Measurements from ENCODE around the gene HRK. TPM values are rescaled to one million over a fixed set of nuclear protein-coding genes. Genes with fewer than 3 reads are reported as not detected.

Gene HRK
- total RNA-seq, 4 donors from 2014 or later: 0.11 to 0.17 TPM; not detected in 2

DNA sequence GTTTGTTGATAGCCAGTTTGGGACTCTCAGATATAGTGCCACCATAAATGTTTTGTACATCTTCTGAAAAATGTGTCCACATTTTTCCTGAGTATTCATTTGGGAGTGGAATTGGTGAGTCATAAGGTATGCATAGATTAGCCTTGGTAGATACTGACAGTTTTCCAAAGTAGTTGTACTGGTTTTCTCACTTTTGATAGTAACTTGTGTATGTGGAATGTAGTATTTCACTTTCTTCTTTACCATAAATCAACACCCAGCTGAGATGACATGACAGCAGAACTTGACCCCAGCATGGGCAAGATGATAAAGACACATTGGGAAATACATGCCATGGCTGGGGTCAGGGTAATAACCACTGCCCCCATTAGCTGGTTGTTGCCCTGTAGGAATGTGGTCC is 34.9 kb upstream of the HRK start:
- H3K9me3 ChIP-seq: no peaks in the 10 kb centered on the region
- no peak for DNase-seq (ENCODE audit: extremely low spot score)
- H3K36me3 ChIP-seq: peaks cover 0 to 3% (median 1%) of the 10 kb centered on the region in 4 donors
- peaks cover 2 to 35% (median 25%) of the 10 kb centered on the region in 4 donors for H3K4me1 ChIP-seq
- TF ChIP-seq EP300 (IDR thresholded peaks at IDR 0.05) (no peak), POLR2AphosphoS5 (IDR thresholded peaks at IDR 0.05) (no peak), POLR2A (IDR thresholded peaks at IDR 0.05; ENCODE audit: low read depth) (no peak)
- TF ChIP-seq, protein P1, sequence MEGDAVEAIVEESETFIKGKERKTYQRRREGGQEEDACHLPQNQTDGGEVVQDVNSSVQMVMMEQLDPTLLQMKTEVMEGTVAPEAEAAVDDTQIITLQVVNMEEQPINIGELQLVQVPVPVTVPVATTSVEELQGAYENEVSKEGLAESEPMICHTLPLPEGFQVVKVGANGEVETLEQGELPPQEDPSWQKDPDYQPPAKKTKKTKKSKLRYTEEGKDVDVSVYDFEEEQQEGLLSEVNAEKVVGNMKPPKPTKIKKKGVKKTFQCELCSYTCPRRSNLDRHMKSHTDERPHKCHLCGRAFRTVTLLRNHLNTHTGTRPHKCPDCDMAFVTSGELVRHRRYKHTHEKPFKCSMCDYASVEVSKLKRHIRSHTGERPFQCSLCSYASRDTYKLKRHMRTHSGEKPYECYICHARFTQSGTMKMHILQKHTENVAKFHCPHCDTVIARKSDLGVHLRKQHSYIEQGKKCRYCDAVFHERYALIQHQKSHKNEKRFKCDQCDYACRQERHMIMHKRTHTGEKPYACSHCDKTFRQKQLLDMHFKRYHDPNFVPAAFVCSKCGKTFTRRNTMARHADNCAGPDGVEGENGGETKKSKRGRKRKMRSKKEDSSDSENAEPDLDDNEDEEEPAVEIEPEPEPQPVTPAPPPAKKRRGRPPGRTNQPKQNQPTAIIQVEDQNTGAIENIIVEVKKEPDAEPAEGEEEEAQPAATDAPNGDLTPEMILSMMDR (IDR thresholded peaks at IDR 0.05): no peak
- no peak overlapping the region for H3K4me3 ChIP-seq
- no peak overlapping the region for H3K27ac ChIP-seq (replicated peaks in 1 of 4)
- intact Hi-C loops (cut with DNase I): loop anchor here (10.0 kb wide), 1 partner anchor 101 kb away; no protein-coding TSS in a partner anchor
- no peaks in the 10 kb centered on the region for H3K27me3 ChIP-seq

DNA sequence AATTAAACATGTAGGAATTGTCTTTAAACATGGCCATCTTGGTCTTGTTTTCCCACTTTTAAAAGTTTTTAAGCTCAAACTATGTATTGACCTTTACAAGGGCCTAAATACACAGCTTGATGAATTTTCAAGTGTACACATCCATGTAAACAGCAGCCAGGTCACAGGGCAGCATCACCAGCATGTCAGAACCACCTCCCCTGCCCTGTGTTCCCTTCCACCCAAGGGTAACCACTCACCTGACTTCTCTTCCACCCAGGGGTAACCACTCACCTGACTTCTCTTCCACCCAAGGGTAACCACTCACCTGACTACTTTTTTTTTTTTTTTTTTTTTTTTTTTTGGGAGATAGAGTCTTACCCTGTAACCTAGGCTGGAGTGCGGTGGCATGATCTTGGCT is 34.1 kb upstream of the HRK start:
- no peak for DNase-seq (ENCODE audit: extremely low spot score)
- Histone ChIP-seq H3K27me3 (no peaks in the 10 kb centered on the region), H3K4me3 (no peak overlapping the region), H3K9me3 (no peaks in the 10 kb centered on the region), H3K36me3 (peaks cover 0 to 3% (median 1%) of the 10 kb centered on the region in 4 donors), H3K4me1 (peaks cover 2 to 35% (median 27%) of the 10 kb centered on the region in 4 donors), H3K27ac (replicated peaks in 1 of 4) (no peak overlapping the region)
- 100% methylated on average over 1 of the region's 1 CpG for WGBS
- intact Hi-C loops (cut with DNase I): loop anchor here (10.0 kb wide), 1 partner anchor 101 kb away; no protein-coding TSS in a partner anchor
- TF ChIP-seq EP300 (IDR thresholded peaks at IDR 0.05): no peak
- no peak for TF ChIP-seq POLR2A (IDR thresholded peaks at IDR 0.05; ENCODE audit: low read depth)
- no peak for TF ChIP-seq POLR2AphosphoS5 (IDR thresholded peaks at IDR 0.05)
- TF ChIP-seq, protein P1 (IDR thresholded peaks at IDR 0.05): no peak

DNA sequence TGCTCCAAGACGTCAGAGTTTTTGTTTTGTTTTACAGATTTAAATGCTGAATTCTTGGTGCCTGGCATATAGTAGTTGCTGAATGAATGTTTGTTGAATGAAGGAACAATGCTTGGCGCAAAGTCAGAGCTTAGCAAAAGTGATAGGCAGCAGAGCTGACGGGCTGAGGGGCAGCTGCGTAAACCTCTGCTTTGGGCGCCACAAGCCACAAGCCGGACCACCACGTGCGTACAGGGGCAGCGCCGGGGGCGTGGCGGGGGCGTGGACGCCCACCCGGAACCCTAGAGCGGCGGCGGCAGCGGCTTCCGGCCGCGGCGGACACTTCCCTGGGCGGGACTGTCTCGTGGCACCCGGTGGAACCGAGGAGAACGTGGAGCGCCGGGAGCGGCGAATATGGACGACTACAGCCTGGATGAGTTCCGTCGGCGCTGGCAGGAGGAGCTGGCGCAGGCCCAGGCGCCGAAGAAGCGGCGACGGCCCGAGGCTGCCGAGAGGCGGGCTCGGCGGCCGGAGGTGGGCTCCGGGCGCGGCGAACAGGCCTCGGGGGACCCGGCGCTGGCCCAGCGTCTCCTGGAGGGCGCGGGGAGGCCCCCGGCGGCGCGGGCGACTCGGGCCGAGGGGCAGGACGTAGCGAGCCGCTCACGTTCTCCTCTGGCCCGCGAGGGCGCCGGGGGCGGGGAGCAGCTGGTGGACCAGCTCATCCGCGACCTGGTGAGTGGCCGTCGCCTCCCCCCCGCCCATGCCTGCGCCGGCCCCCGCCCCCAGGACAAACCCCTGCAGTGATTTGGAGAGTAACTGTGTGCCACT is 29.6 kb upstream of the HRK start, which contains the start of gene FBXW8:
Gene FBXW8 (plus strand): TSS at position 306 of the 807 bp plus-strand sequence. CDS start 88 bp downstream, at position 394.
- no peak for DNase-seq (ENCODE audit: extremely low spot score)
- 0% methylated on average over 8 of the region's 82 CpGs for WGBS
- intact Hi-C loops (cut with DNase I): loop anchor here (10.0 kb wide), 1 partner anchor 96 kb away; no protein-coding TSS in a partner anchor
- H3K4me3 ChIP-seq: peak within 1 kb of the TSS; percentile 76 to 98 (median 88)
- H3K9me3 ChIP-seq: no peaks in the 10 kb centered on the region
- TF ChIP-seq POLR2AphosphoS5 (IDR thresholded peaks at IDR 0.05) (peak; percentile 55 to 62), EP300 (IDR thresholded peaks at IDR 0.05) (no peak)
- peak within 1 kb of the TSS; percentile 80 to 92 (median 86) for H3K27ac ChIP-seq (replicated peaks in 1 of 4)
- H3K4me1 ChIP-seq: peaks cover 2 to 27% (median 24%) of the 10 kb centered on the region in 4 donors
- H3K27me3 ChIP-seq: no peaks in the 10 kb centered on the region
- peaks cover 0 to 3% (median 1%) of the 10 kb centered on the region in 4 donors for H3K36me3 ChIP-seq

DNA sequence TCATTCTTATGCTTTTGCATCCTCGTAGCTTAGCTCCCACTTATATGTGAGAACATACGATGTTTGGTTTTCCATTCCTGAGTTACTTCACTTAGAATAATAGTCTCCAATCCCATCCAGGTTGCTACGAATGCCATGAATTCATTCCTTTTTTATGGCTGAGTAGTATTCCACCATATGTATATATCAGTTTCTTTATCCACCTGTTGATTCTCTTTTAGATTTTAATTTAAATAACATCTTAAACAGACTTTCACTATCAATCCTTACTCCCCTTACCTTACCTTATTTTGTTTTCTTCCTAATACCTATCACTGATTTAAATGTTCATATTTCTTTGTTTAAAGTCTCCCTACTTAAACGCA is 29.0 kb upstream of the HRK start:
- peak overlapping the region in 3 of 4 donors; percentile 84 to 92 (median 87) for H3K27ac ChIP-seq (replicated peaks in 1 of 4)
- 61% methylated on average over 4 of the region's 4 CpGs for WGBS
- peak overlapping the region; percentile 76 to 98 (median 88) for H3K4me3 ChIP-seq
- no peak for DNase-seq (ENCODE audit: extremely low spot score)
- peaks cover 0 to 5% (median 0%) of the 10 kb centered on the region in 4 donors for H3K27me3 ChIP-seq
- H3K36me3 ChIP-seq: peaks cover 0 to 3% (median 1%) of the 10 kb centered on the region in 4 donors
- TF ChIP-seq, protein P1 (IDR thresholded peaks at IDR 0.05): no peak
- no peaks in the 10 kb centered on the region for H3K9me3 ChIP-seq
- H3K4me1 ChIP-seq: peaks cover 2 to 27% (median 22%) of the 10 kb centered on the region in 4 donors
- intact Hi-C loops (cut with DNase I): loop anchor here (10.0 kb wide), 1 partner anchor 95 kb away; no protein-coding TSS in a partner anchor

DNA sequence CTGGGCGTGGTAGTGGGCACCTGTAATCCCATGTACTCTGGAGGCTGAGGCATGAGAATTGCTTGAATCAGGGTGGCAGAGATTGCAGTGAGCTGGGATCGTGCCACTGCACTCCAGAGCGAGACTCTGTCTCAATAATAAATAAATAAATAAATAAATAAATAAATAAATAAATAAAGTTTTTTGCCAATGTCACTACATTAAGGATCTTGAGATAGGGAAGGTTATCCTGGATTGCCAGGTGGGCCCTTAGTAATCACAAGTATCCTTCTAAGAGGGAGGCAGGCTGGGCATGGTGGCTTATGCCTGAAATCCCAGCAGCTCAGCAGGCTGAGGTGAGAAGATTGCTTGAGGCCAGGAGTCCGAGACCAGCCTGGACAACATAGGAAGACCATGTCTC is 25.0 kb upstream of the HRK start:
- no peaks in the 10 kb centered on the region for H3K9me3 ChIP-seq

More for the DNA sequence above, 25.0 kb upstream of the HRK start:
- 80% methylated on average over 4 of the region's 4 CpGs for WGBS
- H3K36me3 ChIP-seq: no peaks in the 10 kb centered on the region
- no peak overlapping the region for H3K4me3 ChIP-seq
- peaks cover 0 to 29% (median 0%) of the 10 kb centered on the region in 4 donors for H3K27me3 ChIP-seq
- TF ChIP-seq, protein P1 (IDR thresholded peaks at IDR 0.05): no peak
- no peak for TF ChIP-seq POLR2A (IDR thresholded peaks at IDR 0.05; ENCODE audit: low read depth)
- no peak for TF ChIP-seq POLR2AphosphoS5 (IDR thresholded peaks at IDR 0.05)
- no peak for TF ChIP-seq EP300 (IDR thresholded peaks at IDR 0.05)
- intact Hi-C loops (cut with DNase I): no loop called here
- DNase-seq (ENCODE audit: extremely low spot score): no peak
- peaks cover 0 to 7% (median 1%) of the 10 kb centered on the region in 4 donors for H3K4me1 ChIP-seq
- no peak overlapping the region for H3K27ac ChIP-seq (replicated peaks in 1 of 4)
